Stimulated activated CD4-positive, alpha-beta T cell treated with anti-CD3 and anti-CD28 coated beads, Interleukin-1b, Interleukin-23, amount 100 ng/mL, for 4 hours (primary cell): ENCODE data around the gene TFF3.

ENCODE experiments used
- DNase-seq, 2 donors: peaks; one replicate each; pipeline ENCODE4 v3.0.0-alpha.2; 2020; ENCODE audit warnings: low read depth in 2 of 2

The TFF3 gene, protein sequence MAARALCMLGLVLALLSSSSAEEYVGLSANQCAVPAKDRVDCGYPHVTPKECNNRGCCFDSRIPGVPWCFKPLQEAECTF

DNA sequence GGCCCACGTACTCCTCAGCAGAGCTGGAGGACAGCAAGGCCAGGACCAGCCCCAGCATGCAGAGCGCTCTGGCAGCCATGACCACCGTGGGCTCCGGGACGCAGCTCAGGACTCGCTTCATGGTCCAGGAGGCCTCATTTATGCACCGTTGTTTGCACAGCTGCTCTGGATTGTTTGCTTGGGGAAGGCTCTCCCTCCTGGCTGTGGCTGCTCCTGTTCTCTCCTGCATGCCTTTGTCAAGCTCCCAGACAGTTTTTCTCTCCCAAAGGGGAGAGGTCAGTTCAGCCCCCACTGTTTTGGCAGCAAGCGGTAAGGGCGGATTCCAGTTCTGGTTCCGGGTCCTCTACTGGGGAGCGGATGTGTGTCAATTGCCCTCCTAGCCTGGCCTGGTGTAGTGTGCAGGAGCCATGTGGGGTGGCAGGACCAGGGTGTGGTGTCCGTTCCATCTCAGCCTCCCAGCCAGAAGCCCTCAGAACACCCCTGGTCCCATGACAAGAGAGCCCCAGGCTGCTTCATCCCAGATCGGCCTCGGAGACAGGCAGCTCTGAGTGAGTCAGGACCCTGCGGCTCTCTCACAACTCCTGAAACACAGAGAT, at the start of gene TFF3:
Gene TFF3, minus strand, starts transcription at position 114 of the 596 bp plus-strand sequence. Its CDS starts 35 bp downstream, at position 79.
- DNase-seq: no peak

DNA sequence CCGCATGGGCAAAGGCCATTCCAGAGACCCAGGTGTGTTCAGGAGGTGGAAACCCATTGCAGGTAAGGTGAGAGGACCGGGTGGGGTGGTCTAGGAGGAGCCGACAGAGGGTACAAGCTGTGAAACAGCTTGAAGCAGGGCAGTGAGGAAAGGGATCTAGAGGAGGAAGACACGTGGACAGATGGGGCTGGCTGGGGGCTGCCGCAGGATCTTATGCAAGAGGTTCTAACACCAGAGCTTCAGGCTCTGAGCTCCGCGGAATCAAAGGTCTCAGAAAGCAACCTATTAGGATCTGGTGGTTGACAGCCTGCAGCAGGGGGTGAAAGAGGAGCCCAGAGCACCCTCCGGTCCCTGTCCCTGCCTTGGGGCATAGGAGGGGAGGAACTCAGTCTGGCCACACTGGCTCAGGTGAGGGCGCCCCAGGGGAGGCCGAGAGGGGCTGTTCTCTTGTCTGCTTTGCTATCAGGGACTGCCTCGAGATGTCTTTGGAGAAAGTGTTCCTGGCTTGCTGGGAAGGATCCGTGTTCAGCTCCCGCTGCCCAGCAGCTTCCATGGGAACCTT, 49.2 kb upstream of the TFF3 start:
- no peak for DNase-seq

DNA sequence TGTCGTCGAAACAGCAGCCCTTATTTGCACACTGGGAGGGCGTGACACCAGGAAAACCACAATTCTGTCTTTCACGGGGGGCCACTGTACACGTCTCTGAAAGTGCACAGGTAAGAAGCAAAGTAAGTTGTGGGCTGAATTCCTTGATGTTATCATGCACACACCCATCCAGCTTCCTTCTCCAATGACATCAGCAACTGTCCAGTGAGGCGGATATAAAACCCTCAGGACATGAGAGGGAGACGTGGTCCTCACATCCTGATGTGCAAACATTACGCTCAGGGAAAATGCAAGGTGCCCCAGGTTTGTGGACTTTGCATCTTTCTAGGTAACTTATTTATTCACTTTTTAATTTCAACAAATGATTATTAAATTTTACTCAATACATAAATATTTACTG, 48.1 kb upstream of the TFF3 start:
- DNase-seq: no peak

DNA sequence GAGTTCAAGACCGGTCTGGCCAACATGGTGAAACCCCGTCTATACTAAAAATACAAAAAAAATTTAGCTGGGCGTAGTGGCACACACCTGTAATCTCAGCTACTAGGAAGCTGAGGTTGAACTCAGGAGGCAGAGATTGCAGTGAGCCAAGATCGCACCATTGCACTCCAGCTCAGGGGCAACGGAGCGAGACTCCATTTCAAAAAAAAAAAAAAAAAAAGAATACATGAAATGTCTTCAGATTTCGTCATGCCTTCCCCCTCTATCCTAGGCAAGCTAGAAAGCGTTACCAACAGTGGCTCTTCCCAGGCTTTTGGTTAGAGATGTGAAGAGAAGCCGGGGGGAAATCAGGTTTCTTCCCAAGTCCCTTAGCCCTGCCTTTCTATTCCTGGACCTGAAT, 47.5 kb upstream of the TFF3 start:
- no peak for DNase-seq

DNA sequence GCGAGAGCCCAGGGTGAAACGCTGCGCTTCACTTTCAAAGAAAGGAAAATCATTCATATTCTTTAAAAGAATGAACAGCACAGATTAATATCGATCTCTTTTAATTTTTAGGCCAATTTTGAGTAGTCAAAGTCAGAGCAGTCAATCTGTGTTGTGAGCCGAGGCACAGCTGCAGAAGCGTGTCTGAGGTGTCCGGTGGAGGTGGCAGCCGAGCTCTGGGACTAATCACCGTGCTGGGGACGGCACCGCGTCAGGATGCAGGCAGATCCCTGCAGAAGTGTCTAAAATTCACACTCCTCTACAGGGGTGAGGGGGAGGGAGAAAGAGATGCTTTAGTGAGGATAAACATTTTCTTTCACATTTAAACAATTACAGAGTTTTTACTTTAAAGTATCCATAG, 47.0 kb upstream of the TFF3 start:
- DNase-seq: no peak

DNA sequence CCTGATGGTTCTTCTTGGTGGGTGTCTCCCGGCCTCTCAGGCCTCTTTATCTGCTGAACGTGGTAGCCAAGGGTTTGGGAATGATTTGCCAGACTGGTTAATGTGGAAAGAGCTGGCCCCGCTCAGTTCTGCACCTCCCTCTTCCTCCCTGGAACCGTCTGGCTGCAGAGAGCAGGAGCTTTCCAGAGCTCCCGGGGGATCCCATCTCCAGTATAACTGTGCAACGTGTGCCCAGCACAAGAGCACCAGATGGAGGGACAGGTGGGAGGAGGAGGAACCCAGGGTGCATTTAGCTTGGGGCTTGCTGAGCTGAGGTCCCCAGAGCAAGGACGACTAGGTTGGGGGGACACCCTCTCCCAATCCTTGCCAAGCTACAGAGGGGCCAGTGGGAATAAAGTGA, 46.1 kb upstream of the TFF3 start:
- DNase-seq: no peak

DNA sequence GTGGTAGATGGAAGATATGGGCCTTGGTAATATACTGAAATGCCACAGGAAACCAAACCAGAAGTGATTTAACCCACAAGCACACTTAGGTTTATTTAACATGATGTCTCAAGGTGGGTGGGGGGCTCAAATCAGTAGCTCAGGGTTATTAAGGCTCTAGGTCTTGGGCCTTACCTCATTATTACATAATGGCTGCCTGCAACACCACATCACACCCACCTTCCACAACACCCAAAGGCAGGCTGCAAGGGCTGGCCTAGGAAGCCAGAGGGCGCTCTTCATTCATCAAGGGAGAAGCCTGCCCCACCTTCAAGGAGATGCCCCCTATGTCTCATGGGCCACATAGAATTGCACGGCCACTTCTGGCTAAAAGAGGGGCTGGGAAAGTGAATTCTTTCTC, 45.1 kb upstream of the TFF3 start:
- DNase-seq: no peak

DNA sequence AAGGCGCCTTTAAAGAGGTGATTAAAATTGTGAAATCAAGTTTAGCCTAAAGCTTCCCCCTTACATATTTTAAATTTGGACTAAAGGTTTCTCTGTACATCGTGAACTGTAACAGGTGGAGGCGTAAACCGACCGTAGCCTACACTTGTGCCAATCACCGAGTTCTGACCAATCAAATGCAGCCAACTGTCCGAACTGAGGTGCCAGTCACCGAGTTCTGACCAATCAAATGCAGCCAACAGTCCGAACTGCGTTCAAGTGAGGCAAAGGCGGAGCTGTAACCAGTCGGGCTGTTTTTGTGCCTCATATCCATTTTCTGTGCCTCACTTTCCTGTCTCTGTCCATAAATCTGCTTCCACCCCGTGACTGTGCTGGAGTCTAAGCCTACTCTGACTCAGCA, 43.7 kb upstream of the TFF3 start:
- DNase-seq: no peak

DNA sequence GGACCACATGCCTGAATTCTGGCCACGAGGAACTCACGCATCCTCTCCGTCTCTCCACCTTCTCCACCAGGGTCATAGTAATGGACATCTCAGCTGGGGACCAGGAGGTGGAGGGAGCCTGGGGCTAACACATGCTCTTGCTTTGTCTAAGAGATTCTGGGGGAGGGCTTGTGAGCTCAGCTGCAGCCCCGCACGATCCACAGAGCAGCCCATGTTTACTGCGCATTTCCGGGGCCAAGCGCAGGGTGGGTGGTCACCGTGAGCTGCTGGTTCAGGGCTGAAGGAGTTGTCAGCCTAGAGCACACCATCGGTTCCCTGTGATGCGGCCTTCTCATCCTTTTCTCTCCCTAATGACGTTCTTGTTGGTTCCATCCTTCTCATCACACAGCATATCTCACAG, 43.1 kb upstream of the TFF3 start:
- no peak for DNase-seq

DNA sequence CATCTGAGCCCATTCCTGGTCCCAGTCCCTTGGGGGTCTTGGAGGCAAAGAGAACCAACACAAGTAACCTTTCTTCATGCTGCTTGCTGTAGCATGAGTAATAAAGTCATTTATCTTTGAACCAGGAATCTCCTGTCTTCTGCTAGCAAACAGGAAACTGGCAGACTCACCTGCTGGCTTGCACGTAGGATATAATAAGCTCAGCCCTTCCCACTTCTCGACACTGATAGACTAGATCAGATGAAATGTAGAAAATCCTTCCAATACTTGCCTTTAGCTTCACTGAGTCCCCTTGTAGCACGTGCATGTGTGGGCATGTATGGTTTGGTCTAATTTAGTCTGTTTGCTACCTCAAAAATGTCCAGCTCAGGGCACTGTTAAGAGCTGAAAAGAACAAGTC, 42.1 kb upstream of the TFF3 start:
- no peak for DNase-seq

DNA sequence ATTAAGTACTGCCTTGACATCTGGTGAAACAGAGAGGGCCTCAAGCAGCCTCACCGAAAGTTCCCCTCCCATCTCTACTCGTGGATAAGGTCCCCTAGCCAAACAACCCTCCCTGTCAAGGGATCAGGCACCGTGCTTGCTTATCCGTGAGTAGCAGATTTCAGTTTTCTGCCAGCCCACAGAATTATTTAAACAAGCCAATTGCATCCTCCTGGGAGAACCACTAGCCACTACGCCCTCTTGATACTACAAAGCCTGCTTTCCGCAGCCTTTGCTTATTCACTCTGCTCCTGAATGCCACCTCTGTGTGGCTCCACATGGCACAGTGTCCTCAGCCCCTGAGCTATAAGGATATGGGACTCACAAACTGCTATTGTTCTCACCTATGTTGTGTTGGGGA, 41.4 kb upstream of the TFF3 start:
- no peak for DNase-seq

DNA sequence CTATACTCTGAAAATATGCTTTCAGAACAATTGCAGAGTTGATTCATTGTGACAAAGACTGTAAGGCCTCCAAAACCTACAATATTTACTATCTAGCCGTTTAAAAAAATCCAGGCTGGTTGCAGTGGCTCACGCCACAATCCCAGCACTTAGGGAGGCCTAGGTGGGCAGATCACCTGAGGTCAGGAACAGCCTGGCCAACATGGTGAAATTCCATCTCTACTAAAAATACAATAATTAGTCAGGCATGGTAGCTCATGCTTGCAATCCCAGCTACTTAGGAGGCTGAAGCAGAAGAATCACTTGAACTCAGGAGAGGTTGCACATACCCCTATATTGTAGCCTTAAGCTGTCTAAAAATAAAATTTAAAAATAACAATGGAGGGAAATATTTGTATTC, 40.8 kb upstream of the TFF3 start:
- no peak for DNase-seq

DNA sequence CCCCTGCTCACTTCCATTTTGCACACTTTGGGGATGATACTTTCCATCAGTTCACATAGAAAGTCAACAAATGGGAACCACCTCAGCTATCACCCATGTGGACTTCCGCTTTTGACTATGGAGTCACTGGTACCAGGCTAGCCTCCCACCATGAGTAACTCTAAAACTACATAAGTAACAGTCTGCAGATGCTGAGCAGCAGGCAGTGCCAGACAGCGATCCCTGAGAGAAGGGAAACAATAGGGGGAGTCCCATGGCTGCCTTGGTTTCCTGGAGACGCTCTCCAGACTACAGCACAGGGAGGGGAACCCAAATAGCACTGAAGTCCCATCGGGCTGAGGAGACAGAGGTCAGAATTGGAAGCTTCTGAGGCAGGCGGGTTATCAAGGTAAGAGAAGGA, 38.4 kb upstream of the TFF3 start:
- no peak for DNase-seq

DNA sequence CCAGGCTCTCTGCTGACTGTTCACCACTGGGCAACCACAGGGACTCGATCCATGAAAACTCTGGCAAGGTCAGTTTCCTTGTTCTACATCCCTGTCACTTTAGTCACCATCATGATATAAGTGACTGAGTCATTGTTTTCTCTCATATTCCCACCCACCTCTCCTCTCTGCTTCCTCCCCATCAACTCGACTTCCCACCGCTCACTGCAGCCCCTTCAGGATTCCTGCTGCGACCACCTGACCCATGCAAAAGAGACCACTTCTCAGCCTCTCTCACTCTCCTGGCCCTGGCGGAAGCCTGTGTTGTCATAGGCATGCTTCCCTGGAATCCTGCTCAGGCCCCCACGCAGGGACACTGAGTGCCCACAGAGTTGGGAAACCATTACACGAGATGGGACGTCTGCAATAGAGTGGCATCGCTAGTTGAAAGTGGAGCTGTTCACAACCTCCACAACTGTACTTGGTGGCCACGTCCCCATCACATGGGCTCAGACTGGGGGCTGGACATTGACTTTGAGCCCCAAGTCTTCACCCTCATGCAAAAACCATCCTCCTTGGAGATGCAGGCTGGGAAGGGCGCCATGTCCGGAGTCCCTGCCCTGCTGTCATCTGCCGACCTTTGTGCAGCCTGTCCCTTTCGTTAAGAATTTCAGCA, 37.4 kb upstream of the TFF3 start:
- no peak for DNase-seq

DNA sequence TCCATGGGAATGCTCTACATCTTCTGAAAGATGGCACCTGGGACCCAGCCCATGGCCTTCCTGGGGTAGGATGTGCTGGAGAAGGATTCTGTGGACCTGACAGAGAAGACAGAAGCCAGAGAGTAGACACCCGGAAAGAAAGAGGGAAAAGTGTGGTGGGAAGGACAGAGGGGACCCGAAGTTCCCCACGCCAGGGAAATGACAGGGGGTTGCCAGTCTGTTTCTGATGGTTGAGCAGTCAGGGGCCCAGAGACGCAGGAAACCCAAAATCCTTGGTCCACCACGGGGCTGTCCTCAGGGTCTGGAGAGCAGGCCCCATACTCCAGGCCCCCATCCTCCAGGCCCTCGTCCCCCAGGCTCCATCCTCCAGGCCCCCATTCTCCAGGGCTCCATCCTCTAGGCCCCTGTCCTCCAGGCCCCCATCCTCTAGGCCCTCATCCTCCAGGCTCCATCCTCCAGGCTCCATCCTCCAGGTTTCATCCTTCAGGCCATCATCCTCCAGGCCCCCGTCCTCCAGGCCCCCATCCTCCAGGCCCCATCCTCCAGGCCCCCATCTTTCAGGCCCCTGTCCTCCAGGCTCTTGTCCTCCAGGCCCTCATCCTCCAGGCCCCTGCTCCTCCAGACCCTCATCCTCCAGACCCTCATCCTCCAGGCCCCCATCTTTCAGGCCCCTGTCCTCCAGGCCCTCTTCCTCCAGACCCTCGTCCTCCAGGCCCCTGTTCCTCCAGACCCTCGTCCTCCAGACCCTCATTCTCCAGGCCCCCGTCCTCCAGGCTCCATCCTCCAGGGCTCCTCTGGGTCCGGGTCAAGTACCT, 36.6 kb upstream of the TFF3 start:
- no peak for DNase-seq

DNA sequence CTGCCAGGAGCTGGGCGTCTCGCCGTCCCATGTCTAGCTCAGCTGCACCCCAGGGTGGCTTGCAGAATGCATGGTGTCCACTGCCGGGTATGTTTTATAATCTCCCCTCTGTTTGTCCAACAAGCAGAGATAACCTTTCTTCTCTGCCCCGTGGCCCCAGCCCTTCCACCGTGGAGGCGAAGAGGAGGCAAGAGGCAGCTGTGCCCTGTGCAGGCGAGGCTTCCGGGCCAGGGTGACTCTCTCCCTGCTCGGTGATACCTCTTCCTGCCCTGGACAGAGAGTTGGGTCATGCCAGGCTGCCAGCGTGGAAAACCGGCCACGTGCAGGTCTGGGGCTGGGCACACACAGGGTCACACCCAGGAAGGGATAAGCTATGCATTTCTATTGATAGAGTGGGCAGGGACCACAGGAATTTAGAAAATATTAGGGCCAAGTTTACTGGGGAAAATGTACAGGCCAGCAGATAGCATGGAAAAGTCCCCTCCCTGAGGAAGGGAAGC, 35.8 kb upstream of the TFF3 start, which contains the start of gene TFF2:
Gene TFF2, minus strand, starts transcription at position 68 of the 500 bp plus-strand sequence. Its CDS starts 37 bp downstream, at position 31.
- no peak for DNase-seq

DNA sequence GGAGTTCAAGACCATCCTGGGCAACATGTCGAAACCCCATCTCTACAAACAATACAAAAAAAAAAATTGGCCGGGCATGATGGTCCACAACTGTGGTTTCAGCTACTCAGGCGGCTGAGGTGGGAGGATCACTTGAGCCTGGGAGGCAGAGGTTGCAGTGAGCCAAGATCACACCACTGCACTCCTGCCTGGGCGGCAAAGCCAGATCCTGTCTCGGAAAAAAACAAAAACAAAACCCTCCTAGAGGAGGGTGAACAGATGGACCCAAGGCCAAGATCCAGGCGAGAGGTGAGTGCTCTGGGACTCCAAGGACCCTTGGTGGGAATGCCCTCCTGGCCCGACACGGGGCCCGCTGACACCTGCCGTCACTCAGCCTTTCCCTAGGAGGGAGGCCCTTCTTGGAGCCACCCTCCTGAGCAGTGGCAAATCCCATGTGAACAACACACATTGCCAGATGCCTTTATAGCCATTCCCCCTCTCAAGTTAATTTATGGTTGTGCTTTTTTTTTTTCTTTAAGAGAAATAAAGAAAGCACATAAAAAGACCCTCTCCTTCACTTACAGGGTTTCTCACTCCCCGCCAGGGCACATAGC, 35.2 kb upstream of the TFF3 start:
- DNase-seq: no peak

DNA sequence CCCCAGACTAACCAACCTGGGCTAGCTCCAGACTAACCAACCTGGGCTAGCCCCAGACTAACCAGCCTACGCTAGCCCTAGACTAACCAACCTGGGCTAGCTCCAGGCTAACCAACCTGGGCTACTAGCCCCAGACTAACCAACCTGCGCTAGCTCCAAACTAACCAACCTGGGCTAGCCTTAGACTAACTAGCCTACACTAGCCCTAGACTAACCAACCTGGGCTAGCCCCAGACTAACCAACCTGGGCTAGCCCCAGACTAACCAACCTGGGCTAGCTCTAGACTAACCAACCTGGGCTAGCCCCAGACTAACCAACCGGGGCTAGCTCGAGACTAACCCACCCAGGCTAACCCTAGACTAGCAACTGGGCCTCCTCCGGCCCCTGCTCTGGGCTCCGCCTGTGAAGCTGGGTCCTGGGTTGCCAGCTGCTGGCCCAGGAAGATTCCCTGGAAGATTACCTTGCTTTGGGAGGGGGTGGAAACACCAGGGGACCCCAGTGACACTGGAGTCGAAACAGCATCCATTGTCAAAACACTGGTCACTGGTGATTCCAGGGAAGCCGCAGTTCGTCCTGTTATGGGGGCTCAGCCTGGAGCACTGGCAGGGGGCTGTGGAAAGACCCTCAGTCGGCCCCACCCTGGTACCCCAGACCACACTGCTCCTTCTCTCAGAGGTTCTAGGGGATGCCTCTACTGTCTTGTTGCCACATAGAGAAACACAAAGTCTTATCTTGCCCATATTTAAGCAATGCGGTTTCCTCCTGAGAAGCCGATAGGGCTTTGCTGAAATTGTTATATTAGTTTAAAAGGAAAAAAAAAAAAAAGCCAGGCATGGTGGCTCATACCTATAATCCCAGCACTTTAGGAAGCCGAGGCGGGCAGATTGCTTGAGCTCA, 34.5 kb upstream of the TFF3 start:
- no peak for DNase-seq

DNA sequence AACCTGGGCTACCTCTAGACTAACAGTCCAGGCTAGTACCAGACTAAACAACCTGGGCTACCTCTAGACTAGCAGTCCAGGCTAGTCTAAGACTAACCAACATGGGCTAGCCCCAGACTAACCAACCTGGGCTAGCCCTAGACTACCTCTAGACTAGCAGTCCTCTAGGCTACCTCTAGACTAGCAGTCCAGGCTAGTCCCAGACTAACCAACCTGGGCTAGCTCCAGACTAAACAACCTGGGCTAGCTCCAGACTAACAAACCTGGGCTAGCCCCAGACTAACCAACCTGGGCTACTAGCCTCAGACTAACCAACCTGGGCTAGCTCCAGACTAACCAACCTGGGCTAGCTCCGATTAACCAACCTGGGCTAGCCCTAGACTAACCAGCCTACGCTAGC, 33.6 kb upstream of the TFF3 start:
- DNase-seq: no peak

DNA sequence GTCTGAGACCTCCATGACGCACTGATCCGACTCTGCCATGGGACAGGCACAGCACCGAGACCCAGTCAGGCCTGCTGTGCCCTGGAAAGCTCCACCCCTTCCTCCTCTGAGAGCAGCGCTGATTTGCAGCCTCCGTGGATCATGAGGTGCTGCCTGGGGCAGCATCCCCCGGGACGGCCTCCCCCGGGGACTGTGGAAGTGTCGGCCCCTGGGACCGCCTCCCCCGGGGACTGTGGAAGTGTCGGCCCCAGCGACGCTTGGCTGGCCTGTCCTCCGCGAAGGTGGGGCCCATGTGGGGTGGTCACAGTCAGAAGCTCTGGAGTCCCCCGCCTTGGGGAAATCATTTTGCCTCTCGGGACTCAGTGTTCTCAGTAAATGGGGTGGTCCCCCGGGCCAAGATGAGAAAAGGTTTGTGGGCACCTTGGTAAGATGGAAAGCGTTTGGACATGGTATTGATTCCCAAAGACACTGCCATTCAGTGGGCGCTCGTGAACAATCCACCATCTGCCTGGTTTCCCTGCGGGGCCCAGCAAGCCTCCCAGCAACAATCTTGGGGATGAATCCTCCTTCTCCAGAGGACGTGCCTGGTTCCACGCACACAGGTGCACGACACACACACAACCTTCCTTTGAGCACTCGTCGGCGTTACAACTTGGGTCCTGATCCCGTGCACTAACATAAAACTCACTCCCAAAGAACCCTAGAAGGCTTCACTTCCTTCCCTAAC, 32.6 kb upstream of the TFF3 start:
- DNase-seq: no peak
